Stimulated activated CD4-positive, alpha-beta T cell treated with anti-CD3 and anti-CD28 coated beads, Interleukin-2, amount 100 ng/mL, for 4 hours (primary cell): Measurements from ENCODE around the gene SERTAD2.
A peak's percentile ranks its signal among the peaks of the same experiment; 100 is the strongest.

Experiments
- DNase-seq: peaks from one replicate; pipeline ENCODE4 v3.0.0-alpha.2; 2020; ENCODE audit warnings: low read depth

The SERTAD2 gene, protein sequence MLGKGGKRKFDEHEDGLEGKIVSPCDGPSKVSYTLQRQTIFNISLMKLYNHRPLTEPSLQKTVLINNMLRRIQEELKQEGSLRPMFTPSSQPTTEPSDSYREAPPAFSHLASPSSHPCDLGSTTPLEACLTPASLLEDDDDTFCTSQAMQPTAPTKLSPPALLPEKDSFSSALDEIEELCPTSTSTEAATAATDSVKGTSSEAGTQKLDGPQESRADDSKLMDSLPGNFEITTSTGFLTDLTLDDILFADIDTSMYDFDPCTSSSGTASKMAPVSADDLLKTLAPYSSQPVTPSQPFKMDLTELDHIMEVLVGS

DNA sequence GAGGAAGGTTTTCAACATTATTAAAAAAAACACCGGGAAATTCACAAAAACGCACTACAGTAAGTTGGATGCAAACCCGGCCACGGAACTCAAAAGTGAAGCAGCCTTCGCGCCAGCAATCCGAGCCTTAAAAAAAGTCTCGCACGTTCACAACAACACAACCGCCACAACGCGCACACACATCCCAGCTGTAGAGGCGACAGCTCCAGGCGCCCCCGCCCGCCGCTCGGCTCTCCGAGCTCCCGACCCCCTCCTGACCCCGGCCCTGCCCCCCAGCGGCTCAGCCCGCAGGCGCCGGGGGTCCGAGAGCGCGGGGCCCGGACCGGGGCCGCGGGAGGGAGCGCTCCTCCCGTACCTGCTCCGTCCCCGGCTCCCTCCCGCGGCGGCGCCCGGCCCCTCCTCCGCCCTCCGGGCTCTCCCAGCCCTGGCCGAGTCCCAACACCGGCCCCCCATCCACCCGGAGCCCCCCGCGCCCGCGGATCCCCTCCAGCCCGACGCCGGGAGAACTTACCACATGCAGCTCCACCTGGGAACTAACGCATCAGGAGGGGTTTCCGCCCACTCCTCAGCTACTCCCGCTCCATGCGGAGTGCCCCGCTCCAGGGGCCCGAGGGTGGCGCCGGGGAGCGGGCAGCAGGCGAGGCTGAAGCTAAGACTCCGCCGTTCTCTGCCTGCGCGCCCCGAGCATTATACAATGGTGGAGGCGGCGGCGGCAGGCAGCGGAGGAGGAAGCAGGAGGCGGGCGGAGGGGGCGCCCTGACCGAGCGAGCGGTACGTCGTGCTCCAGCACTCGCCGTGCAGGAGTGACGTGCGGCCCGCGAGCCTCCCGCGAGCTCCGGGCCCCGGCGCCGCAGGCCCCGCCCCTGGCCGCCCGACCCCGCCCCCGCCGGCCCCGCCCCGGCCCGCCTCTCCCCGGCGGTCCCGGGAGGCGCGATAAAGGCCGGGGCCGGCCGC lies at the start of gene SERTAD2:
Gene SERTAD2, minus strand, starts transcription at position 805 of the 954 bp plus-strand sequence. CDS start 17,042 bp downstream, outside the sequence.
- peak; percentile 83 for DNase-seq

DNA sequence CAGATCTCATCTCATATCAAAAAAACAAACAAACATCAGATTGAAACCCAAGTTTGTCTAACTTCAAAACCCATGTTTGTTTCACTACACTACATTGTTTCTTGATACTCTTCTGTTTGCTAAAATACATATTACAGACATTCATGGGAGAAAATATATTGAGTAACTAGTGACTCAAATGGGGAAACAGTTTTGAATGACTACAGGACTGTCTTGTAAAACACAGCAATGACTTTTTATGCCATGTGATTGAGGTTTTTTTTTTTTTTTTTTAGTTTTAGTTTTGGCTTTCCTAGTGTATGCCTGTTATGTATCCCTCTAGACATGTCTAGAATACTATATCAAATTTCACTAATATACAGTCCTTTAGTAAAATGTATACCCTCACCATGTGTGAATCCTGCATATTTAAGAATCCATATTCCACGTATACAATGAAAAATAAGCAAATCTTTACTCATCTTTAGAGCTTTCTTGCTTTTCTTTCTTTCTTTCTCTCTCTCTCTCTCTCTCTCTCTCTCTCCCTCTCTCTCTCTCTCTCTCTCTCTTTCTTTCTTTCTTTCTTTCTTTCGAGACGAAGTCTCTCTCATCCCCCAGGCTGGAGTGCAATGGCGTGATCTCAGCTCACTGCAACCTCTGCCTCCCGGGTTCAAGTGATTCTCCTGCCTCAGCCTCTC lies 46.6 kb upstream of the SERTAD2 start:
- no peak for DNase-seq

DNA sequence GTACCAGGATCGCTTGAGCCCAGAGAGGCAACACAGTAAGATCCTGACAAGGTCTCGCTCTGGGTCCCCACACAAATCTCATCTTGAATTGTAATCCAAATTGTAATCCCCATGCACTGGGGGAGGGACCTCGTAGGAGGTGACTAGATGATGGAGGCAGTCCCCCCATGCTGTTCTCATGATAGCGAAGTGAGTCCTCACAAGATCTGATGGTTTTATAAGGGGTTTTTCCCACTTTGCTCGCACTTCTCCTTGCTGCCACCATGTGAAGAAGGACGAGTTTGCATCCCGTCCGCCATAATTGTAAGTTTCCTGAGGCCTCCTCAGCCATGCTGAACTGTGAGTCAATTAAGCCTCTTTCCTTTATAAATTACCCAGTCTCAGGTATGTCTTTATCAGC lies 46.0 kb upstream of the SERTAD2 start:
- DNase-seq = no peak

DNA sequence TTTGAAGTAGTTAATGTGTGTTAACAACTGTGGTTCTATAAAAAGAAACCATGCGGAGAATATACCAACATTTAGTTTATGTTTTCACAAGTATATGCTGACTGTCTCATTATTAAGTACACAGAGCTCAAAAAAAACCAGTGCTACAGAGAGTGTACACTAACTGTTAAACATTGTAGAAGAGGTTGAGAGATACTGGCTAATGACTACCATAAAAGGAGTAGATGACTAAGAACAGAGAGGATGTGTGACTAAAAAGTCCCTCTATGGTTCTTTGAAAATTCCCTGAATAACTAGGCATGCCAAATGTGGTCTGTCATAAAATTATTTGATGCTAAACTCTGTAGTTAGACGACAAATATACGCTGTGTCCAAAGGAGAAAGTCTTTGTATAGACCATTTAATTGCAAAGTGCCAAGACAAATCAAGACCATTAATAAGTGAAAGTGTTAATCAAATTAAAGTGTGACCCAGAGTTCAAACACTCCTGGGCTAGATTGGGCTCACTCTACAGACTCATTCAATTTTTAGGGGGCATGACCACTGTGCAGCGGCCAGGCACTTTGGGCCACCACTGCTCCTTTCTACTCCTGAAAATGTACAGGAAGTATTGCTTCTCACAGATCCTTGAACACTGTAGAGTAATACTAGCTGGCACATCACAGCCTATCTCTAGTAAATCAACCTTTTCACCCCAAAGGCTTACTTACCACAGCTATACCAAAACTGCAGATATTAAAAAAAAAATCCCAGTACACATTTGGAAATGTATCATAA lies 45.1 kb upstream of the SERTAD2 start:
- DNase-seq = no peak

DNA sequence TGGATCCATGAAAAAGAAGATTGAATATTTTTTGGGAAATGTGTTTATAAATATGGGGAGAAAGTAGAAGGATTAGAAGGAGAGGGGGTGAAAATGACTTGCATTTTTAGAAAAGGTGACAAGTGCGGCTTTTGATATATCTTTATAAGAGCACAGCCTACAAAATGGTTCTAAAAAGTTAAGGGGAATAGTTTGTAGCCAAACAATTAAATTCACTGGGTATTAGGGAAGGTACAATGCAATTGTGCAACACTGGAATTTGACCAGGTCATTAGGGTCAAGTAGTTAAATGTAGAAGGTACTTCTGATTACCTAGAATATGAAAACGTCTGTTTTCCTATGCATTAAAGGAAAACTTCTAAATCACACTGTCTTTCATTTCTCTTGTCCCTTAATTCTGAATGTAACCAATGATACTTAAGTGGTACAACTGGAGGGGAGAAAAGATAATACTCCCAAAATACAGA lies 44.5 kb upstream of the SERTAD2 start:
- DNase-seq = no peak

DNA sequence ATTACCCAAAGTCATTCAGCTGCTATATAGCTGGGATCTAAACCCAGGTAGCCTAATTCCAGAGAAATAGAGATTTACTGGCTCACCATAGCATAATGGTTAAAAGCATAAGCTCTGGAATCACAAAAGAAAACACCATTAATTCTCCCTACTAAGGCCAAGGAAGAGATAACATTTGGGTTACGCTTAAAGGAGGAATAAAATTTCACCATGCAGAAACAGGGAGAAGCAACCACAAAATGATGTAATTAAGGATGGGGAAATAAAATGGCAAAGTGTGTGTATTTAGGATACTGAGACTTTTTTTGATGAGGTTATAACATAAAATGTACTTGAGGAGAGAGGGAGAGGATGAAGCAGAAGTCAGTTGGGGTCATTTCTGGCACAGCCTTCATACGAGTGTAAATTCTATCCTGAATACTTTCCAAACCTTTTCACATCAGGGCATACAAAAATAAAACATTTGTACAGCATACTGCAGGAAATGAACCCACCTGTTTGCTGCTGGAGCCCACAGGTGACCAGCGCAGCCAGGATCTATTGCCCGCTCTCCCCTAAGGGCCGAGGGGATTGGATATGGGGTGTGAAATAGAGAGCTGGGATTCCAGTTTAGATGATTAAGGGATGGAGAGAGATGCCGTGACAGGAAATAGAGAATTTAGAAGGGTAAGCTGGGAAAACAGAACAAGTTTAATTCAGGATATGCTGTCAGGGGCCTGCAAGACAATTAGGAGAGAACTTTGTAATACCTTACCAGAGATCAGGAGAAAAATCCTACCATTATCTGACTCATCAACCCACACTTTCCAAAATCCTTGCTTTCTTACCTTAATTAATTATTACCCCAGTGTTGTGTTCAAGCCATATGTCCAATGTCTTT lies 43.8 kb upstream of the SERTAD2 start:
- no peak for DNase-seq

DNA sequence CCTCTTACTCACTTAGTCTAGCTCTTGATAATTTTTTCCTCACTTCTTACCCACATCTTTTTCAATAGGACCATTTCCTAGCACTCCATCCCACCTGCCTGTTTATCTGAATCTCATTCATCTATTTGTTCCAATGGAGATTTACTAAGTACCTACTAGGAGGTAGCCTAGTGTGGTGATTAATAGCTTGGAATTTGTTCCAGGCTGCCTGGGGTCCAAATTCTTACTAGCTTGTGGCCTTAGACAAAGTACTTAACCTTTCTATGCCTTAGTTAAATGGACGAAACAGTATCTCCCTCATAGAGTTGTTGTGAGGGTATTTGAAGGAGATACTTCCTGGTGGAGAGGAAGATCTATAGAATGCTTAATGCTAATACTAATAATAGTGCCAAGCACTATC lies 42.9 kb upstream of the SERTAD2 start:
- DNase-seq = no peak

DNA sequence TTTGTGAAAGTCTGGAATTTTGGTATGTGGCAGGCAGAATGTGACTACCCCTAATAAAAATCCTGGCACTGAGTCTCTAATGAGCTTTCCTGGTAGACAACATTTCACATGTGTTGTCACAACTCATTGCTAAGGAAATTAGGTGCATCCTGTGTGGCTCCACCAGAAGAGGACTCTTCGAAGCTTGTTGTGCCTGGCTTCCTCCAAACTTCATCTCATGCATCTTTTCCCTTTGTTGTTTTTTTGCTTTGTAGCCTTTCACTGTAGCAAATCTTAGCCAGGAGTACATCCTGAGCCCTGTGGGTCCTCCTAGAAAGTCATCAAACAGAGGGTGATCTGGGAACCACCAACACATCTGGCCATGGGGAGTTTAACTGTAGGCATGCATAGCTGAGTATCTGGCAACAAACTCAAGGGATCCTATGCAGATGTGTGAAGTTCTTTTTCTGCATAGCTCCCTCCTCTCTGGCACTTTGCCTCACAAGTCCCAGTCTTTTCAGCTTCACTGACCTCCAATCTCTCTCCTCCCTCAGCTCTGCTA lies 42.1 kb upstream of the SERTAD2 start:
- no peak for DNase-seq

DNA sequence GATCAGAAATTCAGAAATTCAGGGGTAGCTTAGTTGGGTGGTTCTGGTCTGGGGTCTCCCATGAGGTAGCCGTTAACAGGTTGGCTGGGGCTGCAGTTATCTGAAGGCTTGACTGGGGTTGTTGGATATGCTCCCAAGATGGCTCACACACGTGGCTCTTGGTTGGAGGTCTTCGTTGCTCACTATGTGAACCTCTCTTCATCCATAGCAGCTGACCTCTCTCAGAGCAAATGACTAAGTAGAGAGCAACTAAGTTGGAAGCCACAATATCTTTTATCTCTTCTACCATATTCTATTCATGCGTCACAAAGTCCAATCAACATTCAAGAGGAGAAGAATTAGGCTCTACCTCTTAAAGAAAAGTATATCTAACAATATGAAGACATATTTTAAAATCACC lies 38.7 kb upstream of the SERTAD2 start:
- no peak for DNase-seq

DNA sequence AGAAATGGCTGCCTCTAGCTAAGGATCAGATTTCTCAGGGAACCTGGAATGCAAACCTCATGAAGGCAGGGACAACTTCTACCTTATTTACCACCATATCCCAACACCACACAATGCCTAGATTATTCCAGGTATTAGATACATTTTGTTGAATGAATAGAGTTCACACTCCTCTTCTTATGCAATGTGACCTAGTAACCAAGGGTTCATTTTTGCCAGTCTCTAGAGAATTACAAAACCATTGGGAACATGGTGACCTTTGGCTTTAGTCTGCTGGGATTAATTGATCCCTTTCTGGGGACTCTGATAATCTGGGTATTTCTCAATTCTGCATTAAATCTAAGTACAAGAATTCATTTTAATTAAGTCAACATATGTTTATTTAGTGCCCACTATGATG lies 35.2 kb upstream of the SERTAD2 start:
- DNase-seq = no peak

DNA sequence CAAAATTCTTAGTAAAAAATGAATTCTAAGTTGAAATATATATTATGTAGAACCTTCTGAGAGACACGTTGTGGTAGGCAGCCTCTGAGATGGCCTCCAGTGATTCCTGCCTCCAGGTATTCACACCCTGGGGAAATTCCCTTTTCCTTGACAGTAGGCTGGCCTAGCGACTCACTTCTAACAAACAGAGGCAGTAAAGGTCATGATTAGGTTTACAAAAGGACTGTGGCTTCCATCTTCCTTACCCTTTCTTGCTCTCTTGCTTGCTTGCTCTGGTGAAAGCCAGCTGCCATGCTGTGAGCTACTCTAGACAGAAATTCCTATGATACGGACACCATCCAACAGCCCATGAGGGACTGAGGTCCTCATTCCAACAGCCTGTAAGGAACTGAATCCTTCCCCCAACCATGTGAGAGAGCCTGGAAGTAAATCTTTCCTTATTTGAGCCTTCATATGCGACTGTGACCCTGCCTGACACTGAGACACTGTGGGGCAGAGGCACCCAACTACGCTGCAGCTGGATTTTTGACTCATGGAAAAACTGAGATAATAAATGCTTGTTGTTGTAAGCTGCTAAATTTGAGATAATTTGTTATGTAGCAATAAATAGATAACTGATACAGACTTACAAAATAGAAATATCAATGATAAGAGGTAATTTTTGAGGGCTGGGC lies 32.7 kb upstream of the SERTAD2 start:
- DNase-seq = no peak

DNA sequence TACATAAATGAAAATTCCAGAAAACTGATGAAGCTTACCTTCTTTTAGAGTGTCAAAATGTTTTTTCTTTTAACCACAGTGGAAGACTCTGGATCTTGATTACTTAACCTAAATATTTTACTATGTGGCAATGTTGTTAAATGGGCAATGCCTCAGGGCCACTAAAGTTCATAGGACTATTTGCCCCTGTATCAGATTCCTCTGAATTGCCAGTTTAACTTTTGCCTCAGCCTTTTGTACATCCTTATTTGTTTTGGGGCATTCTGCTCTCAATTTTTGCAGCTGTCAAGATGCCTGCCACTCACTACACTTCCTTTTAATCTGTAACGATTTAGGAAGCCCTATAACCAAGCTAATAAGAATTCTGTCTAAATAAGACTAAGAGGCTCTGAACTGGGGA lies 31.7 kb upstream of the SERTAD2 start:
- DNase-seq = no peak

DNA sequence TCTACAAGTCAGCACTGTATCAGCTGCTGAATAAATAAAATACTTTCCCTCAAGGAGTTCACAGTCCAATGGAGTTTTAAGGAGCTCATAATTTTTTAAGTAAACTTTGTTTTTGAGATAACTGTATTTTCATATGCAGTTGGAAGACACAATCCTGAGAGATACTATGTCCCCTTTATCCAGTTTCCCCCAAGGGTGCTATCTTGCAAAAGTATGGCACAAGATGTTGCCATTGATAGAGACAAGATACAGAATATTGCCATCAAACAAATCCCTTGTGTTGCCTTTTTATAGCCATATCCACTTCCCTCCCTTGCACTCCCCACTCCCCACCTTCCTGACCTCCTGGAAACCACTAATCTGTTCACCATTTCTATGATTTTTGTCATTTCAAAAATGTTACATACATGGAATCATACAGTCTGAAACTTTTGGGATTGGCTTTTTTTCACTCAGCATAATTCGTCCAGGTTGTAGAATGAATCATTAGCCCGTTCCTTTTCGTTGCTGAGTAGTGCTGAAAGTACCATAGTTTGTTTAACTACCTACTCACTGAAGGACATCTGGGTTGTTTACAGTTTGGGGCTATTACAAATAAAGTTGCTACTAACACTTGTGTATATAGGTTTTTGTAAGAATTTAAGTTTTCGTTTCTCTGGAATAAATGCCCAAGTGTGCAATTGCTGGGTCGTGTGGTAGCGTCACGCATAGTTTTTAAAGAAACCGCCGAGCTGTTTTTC lies 30.2 kb upstream of the SERTAD2 start:
- no peak for DNase-seq

DNA sequence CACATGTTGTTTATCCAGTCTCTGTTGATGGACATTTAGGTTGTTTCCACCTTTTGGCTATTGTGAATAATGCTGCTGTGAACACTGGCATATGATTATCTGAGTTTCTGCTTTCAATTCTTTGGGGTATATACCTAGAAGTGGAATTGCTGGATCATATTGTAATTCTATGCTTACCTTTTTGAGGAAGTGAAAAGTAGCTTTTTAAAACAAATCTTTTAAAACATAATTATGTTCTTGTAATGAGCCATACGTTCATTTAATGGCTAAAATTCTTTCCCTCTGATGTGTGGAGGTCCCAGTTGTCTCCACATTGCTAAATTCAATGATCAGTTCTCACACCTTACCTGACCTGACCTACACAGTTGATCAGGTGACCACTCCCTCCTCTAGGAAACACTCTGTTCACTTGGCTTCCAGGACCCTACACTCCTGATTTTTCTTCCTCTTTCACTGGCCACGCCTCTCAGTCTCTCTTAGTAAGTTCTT lies 27.8 kb upstream of the SERTAD2 start:
- DNase-seq = no peak

DNA sequence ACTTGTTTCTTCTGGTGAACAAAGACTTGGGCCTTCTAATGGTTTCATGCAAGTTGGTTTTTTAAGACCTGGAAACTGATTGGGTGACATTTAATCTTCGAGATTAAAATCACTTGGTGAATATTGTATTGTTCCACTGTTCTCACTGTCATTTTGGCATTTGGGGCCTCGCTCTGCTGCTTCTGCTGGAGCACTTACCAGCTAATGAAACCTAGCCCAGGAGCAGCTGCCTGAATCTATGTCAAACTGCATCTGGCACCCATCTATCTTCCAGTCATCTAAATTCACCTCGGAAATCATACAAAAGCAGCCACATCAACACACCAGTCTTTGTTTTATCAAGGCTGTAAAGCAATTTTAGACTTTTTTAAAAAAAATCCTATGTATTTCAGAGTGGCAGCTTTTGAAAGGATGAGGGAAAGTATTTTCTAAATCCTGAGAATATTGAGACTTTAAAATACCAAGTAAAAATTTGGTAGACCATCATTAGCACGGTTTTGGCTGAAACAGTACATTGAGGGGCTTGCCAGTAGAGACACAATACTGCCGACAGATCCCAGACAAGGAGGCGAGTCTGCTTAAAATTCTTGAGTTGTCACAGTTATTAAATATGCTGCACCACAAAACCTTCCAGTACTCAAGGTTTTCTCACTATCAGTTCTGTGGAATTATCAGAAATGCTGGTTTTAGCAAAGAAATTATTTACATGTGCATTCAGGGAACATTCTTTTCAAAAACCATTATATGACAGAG lies 26.1 kb upstream of the SERTAD2 start:
- DNase-seq = no peak

DNA sequence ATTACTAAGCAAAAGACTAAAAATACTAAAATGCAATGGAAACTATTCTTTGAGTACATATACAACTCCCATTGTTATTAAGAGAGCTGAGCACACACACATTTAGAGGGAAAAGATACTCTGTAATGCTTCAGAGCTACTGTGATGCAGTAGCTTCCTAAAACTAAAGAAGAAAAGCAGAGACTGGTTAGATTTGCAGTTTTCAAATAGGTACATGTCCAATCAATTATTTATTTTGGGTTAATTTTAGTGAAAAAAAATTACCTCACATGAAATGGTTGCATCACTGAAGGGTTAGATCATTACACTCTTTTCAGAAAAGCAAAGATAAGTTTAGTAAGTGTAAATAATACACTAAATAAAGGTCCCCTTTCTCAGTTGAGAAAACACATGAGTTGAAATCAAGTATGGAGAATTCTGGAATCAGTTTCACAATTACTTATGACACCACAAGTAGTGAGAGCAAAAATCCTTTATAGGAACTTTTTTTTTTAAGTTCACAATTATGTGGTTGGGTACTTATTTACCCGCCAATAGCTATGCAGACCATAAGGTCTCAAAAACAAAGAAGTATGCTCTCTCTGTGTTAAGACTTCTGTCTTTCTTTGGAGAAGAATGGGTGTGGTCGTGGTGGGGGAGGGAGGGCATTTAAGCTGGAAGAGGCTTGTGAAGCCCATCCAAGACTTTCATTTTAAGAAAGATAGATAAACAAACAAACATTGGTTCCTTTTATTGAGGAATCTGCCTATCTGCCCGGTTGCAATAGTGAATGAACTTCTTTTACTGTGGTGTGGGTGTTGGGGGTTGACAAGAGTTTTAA lies 25.3 kb upstream of the SERTAD2 start:
- no peak for DNase-seq

DNA sequence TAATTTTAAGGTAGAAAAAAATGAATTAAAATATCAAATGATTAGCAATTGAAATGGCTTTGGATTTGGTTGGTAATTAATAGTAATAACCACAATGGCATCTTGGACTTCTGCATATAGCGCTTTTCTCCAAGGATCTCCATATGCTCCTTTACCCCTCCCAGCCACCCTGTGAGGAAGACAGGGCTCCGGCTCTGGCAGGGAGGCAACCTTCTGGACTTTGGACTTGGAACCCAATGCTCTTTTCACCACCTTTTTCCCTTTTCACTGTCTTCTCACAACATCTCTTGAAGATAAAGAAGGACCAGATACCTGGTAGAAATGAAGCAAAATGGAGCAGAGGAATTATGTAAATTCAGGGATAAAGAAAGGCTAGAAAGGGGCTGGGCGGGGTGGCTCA lies 23.8 kb upstream of the SERTAD2 start:
- DNase-seq = no peak
